Activated B cell treated with CpG ODN at 0.5 μM for 24 hours (primary cell): ENCODE results near the gene TOPAZ1. TPM values are rescaled to one million over a fixed set of nuclear protein-coding genes. Genes with fewer than 3 reads are reported as not detected.

ENCODE experiments used
- ATAC-seq: fragments of 200-7000 bp; cut with Tn5 transposase; one replicate; pipeline ENCODE4 v1.10.0; 2021; ENCODE audit warnings: low read depth, mild to moderate bottlenecking, moderate library complexity
- CTCF ChIA-PET: fragments of 350-600 bp; sonication (Branson Sonifier 250); formaldehyde crosslinking; loops from one replicate; lab custom pipeline; 2021; ENCODE audit warnings: antibody characterized with exemption; lab: Charles Lee
- POLR2A ChIA-PET: fragments of 350-600 bp; sonication (Branson Sonifier 250); formaldehyde crosslinking; loops from one replicate; lab custom pipeline; 2021; ENCODE audit warnings: antibody characterized with exemption; lab: Charles Lee
- DNase-seq: peaks from one replicate; pipeline ENCODE4 v3.0.0; 2022
- H3K27ac Mint-ChIP-seq: one replicate; pipeline ENCODE4 v1.8.0; 2020; ENCODE audit warnings: mixed read lengths
- H3K27me3 Mint-ChIP-seq: one replicate; pipeline ENCODE4 v1.8.0; 2021; ENCODE audit warnings: mixed read lengths
- H3K36me3 Mint-ChIP-seq: one replicate; pipeline ENCODE4 v1.8.0; 2021; ENCODE audit warnings: low read depth, mixed read lengths
- H3K4me1 Mint-ChIP-seq: one replicate; pipeline ENCODE4 v1.8.0; 2021; ENCODE audit warnings: mixed read lengths
- H3K4me3 Mint-ChIP-seq: one replicate; pipeline ENCODE4 v1.8.0; 2020; ENCODE audit warnings: mild to moderate bottlenecking, mixed read lengths
- H3K9me3 Mint-ChIP-seq: one replicate; pipeline ENCODE4 v1.8.0; 2020; ENCODE audit warnings: mixed read lengths
- intact Hi-C: fragments of 100-400 bp; cut with micrococcal nuclease; formaldehyde crosslinking; loops from one replicate; pipeline ENCODE4 v1.15.1; 2024
- total RNA-seq: library from RNA; stranded (reverse); gene quantifications from 2 replicates; pipeline ENCODE4 v1.2.3, GENCODE V29; 2022
- TF ChIP-seq, protein P1 (sequence below): fragments of 200-600 bp; IDR thresholded peaks from one replicate; pipeline ENCODE4 v1.8.0; 2022; ENCODE audit warnings: antibody characterized with exemption, mild to moderate bottlenecking

TOPAZ1 gene
- total RNA-seq, 1 donor from 2014 or later: not detected

DNA sequence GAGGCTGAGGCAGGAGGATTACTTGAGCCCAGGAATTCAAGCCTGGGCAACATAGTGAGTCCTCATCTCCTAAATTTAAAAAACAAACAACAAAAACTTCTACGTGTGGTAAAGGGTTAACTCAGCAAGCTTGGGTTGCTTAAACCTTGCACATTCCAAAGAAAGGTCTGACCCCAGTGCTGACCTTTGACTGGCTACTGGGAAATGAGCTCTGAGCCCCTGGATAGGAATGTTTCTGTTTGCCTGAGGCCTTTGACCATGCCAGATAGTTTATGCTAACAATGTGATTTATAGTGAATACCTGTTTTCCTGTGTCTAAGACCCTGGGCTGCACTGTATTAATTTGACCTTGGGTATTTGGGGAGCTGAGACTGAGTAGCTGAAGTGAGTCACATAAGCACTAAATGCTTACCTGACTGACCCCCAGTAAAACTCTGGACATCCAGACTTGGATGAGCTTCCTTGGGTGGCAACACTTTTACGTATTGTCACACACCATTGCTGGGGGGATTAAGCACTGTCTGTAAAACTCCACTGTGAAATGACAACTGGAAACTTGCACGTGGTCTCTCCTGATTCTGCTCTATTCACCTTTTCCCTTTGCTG is 117.6 kb downstream of the TOPAZ1 start:
- no peak for ATAC-seq
- POLR2A ChIA-PET: no interaction called here
- Mint-ChIP-seq H3K9me3 (no peaks in the 10 kb centered on the region), H3K4me3 (no peak overlapping the region), H3K4me1 (no peaks in the 10 kb centered on the region), H3K36me3 (peaks cover 38% of the 10 kb centered on the region), H3K27me3 (no peaks in the 10 kb centered on the region), H3K27ac (no peak overlapping the region)
- TF ChIP-seq, protein P1, sequence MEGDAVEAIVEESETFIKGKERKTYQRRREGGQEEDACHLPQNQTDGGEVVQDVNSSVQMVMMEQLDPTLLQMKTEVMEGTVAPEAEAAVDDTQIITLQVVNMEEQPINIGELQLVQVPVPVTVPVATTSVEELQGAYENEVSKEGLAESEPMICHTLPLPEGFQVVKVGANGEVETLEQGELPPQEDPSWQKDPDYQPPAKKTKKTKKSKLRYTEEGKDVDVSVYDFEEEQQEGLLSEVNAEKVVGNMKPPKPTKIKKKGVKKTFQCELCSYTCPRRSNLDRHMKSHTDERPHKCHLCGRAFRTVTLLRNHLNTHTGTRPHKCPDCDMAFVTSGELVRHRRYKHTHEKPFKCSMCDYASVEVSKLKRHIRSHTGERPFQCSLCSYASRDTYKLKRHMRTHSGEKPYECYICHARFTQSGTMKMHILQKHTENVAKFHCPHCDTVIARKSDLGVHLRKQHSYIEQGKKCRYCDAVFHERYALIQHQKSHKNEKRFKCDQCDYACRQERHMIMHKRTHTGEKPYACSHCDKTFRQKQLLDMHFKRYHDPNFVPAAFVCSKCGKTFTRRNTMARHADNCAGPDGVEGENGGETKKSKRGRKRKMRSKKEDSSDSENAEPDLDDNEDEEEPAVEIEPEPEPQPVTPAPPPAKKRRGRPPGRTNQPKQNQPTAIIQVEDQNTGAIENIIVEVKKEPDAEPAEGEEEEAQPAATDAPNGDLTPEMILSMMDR: no peak
- DNase-seq: no peak
- intact Hi-C loops: no loop called here
- CTCF ChIA-PET: interaction anchor here (0.8 kb wide), 1 partner anchor 36 kb away, joined by 3 read pairs; no protein-coding TSS in a partner anchor

DNA sequence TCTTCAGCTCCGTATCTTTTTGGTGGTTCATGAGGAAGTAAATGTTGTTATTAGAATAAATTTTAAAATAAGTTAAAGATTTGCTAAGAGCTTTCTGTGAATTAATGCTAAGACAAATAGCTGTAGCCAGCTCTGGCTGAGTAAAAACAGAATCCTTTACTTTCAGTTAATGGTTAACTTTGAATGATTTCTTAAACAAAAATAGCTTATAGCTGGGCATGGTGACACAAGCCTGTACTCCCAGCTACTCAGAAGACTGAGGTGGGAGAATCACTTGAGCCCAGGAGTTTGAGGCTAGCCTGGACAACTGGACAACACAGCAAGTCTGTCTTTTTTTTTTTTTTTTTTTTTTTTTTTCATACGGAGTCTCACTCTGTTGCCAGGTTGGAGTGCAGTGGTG is 121.9 kb downstream of the TOPAZ1 start:
- Mint-ChIP-seq H3K36me3 (peaks cover 30% of the 10 kb centered on the region), H3K4me3 (no peak overlapping the region), H3K9me3 (no peaks in the 10 kb centered on the region), H3K27me3 (no peaks in the 10 kb centered on the region), H3K27ac (no peak overlapping the region), H3K4me1 (no peaks in the 10 kb centered on the region)
- TF ChIP-seq, protein P1: no peak
- no peak for ATAC-seq
- DNase-seq: no peak
- ChIA-PET CTCF (no interaction called here), POLR2A (interaction anchor here (0.7 kb wide), 1 partner anchor 501 kb away, joined by 11 read pairs; no protein-coding TSS in a partner anchor)
- intact Hi-C loops: no loop called here

DNA sequence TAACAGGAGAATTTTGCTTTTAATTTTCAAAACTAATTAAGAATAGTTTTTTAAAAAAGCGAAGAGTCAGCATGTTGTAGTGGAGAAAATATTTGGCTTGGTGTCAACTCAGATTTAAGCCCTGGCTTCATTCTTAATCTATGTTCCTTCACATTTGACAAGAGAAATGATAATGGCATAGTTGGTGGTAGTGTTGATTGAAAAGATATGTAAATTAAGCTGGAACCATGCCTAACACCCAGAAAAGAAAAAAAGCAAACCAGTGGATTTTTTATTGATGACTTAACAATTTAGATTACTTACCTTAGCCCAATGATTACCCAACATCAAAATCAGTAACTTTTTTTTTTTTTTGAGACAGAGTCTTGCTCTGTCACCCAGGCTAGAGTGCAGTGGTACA is 124.3 kb downstream of the TOPAZ1 start:
- no peaks in the 10 kb centered on the region for H3K9me3 Mint-ChIP-seq
- no peaks in the 10 kb centered on the region for H3K27me3 Mint-ChIP-seq
- ATAC-seq (no peak), DNase-seq (no peak)
- no peaks in the 10 kb centered on the region for H3K4me1 Mint-ChIP-seq
- no peak overlapping the region for H3K4me3 Mint-ChIP-seq
- ChIA-PET CTCF (no interaction called here), POLR2A (no interaction called here)
- no peak overlapping the region for H3K27ac Mint-ChIP-seq
- peaks cover 20% of the 10 kb centered on the region for H3K36me3 Mint-ChIP-seq
- TF ChIP-seq, protein P1: no peak
- intact Hi-C loops: no loop called here

DNA sequence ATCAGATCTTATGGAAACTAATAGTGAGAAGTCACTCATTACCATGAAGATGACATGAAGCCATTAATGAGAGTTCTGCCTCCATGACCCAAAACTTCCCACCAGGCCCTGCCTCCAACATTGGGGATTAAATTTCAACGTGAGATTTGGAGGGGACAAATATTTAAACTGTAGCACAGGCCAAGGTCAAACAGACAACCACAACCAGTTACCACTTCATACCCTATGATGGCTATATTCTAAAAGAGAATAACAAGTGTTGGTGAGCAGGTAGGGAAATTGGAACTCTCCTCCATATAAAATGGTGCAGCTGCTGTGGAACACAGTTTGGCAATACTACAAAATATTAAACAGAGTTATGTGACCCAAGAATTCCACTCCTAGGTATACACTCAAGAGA is 133.8 kb downstream of the TOPAZ1 start:
- Mint-ChIP-seq H3K36me3 (peaks cover 10% of the 10 kb centered on the region), H3K4me3 (no peak overlapping the region), H3K27me3 (no peaks in the 10 kb centered on the region), H3K4me1 (no peaks in the 10 kb centered on the region), H3K9me3 (peaks cover 2% of the 10 kb centered on the region), H3K27ac (no peak overlapping the region)
- CTCF ChIA-PET: no interaction called here
- POLR2A ChIA-PET: no interaction called here
- DNase-seq (no peak), ATAC-seq (no peak)
- TF ChIP-seq, protein P1: no peak
- intact Hi-C loops: no loop called here

Other genes with a start within 250 kb of the TOPAZ1 start
- 11.8 and 12.9 TPM in 2 replicates for gene TCAIM, start 96.9 kb downstream of the TOPAZ1 start, total RNA-seq
- gene ZNF445, start 235.8 kb downstream of the TOPAZ1 start, total RNA-seq: 17.3 and 19.5 TPM in 2 replicates